ENCODE results near the gene PRDX6. TPM values are rescaled to one million over a fixed set of nuclear protein-coding genes. Genes with fewer than 3 reads are reported as not detected.
"Not testable (repeated sequence)": the region's sequence is repeated elsewhere in the genome, so short reads cannot be mapped to it uniquely, and the experiment has no call there.

PRDX6 gene
- total RNA-seq, 1 donor, result 140 TPM

DNA sequence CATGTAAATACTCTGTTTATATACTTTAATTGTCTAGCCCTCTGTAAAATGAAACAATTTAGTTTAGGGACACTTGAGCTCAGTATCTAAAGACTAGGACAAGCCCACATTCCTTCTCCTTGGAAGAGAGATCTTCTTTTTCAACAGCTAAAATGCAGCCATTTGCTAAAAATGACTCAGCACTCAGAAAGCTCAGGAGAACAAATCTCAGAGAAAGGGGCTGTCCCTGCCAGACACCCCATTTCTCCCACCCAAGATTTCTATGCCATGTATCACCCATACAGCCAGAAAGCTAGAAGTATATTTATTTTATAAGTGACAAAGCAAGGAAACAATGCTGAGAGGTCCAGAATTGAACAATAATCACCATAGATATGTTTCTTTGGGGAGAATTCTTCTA is 23.2 kb upstream of the PRDX6 start:
- TF ChIP-seq, protein P1, sequence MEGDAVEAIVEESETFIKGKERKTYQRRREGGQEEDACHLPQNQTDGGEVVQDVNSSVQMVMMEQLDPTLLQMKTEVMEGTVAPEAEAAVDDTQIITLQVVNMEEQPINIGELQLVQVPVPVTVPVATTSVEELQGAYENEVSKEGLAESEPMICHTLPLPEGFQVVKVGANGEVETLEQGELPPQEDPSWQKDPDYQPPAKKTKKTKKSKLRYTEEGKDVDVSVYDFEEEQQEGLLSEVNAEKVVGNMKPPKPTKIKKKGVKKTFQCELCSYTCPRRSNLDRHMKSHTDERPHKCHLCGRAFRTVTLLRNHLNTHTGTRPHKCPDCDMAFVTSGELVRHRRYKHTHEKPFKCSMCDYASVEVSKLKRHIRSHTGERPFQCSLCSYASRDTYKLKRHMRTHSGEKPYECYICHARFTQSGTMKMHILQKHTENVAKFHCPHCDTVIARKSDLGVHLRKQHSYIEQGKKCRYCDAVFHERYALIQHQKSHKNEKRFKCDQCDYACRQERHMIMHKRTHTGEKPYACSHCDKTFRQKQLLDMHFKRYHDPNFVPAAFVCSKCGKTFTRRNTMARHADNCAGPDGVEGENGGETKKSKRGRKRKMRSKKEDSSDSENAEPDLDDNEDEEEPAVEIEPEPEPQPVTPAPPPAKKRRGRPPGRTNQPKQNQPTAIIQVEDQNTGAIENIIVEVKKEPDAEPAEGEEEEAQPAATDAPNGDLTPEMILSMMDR (IDR thresholded peaks at IDR 0.05; ENCODE audit: extremely low read depth, low read depth, low read length), result no peak
- Histone ChIP-seq H3K79me2 (ENCODE audit: insufficient read depth, low read length) (no peaks in the 10 kb centered on the region), H3K4me2 (ENCODE audit: insufficient read depth, low read length) (no peak overlapping the region), H3K4me3 (ENCODE audit: insufficient read depth, low read length) (no peak overlapping the region), H3K9me3 (ENCODE audit: low read depth, low read length) (no peaks in the 10 kb centered on the region), H3K36me3 (ENCODE audit: insufficient read depth, low read length) (no peaks in the 10 kb centered on the region), H3K27me3 (ENCODE audit: insufficient read depth, low read length) (no peaks in the 10 kb centered on the region), H4K20me1 (ENCODE audit: insufficient read depth, low read length) (no peaks in the 10 kb centered on the region), H3K4me1 (ENCODE audit: insufficient read depth, low read length) (peaks cover 9% of the 10 kb centered on the region), H3K27ac (ENCODE audit: low read depth, low read length) (no peak overlapping the region), H2AFZ (ENCODE audit: low read length) (peak overlapping the region; percentile 71)
- peak; percentile 22 for DNase-seq (ENCODE audit: insufficient read length, low spot score, missing footprints)

DNA sequence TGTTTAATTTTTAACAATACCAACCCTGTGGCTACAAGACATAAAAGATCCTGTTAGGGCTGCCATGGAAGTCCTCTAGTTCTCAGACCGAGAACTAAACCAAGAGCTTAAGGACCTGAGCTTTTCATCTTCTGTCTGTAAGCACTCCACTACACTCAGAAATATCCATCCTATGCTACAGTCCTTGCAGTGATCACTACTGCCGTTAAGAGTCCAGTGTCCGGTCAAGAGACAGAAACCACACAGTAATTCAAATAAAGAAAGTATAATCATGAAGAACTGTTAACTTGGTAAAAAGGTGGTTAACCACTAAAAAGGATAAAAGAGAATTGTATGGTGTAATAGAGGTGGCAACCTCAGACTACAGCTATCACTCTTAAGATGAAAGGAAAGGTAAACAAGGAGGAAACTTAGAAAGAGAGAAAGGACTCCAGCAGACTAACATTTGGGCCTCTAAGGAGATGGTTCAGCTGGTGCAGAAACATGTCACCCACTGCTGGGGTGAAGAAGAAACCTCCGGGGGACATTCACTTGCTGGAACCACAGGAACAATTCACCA is 22.1 kb upstream of the PRDX6 start:
- no peak overlapping the region for H3K4me2 ChIP-seq (ENCODE audit: insufficient read depth, low read length)
- no peaks in the 10 kb centered on the region for H3K9me3 ChIP-seq (ENCODE audit: low read depth, low read length)
- no peak overlapping the region for H3K27ac ChIP-seq (ENCODE audit: low read depth, low read length)
- H3K4me3 ChIP-seq (ENCODE audit: insufficient read depth, low read length), result no peak overlapping the region
- no peaks in the 10 kb centered on the region for H4K20me1 ChIP-seq (ENCODE audit: insufficient read depth, low read length)
- H3K36me3 ChIP-seq (ENCODE audit: insufficient read depth, low read length), result peaks cover 4% of the 10 kb centered on the region
- DNase-seq (ENCODE audit: insufficient read length, low spot score, missing footprints), result no peak
- H3K27me3 ChIP-seq (ENCODE audit: insufficient read depth, low read length), result no peaks in the 10 kb centered on the region
- no peaks in the 10 kb centered on the region for H3K79me2 ChIP-seq (ENCODE audit: insufficient read depth, low read length)
- H2AFZ ChIP-seq (ENCODE audit: low read length), result no peak overlapping the region
- H3K4me1 ChIP-seq (ENCODE audit: insufficient read depth, low read length), result peaks cover 9% of the 10 kb centered on the region
- TF ChIP-seq, protein P1 (IDR thresholded peaks at IDR 0.05; ENCODE audit: extremely low read depth, low read depth, low read length), result no peak

DNA sequence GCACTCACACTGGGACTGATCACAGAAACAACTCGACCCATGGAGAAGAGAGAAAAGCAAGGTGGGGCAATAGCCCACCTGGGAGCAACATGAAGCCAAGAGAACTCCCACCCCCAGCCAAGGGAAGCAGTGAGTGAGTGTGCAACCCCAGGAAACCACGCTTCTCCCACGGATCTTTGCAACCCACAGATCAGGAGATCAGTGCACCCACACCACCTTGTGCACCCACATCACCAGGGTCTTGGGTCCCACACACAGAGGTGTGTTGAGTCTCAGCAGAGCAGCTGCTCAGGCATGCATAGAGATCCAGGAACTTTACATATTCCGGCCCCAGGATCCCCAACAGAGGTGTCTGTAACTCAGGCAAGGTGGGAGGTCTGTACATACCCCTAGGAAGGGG is 17.2 kb upstream of the PRDX6 start:
- Histone ChIP-seq H2AFZ (ENCODE audit: low read length) (no peak overlapping the region), H3K4me2 (ENCODE audit: insufficient read depth, low read length) (no peak overlapping the region), H3K79me2 (ENCODE audit: insufficient read depth, low read length) (peaks cover 5% of the 10 kb centered on the region), H3K27me3 (ENCODE audit: insufficient read depth, low read length) (no peaks in the 10 kb centered on the region), H3K36me3 (ENCODE audit: insufficient read depth, low read length) (peaks cover 12% of the 10 kb centered on the region), H3K9me3 (ENCODE audit: low read depth, low read length) (no peaks in the 10 kb centered on the region), H3K4me3 (ENCODE audit: insufficient read depth, low read length) (no peak overlapping the region), H3K27ac (ENCODE audit: low read depth, low read length) (no peak overlapping the region), H4K20me1 (ENCODE audit: insufficient read depth, low read length) (no peaks in the 10 kb centered on the region), H3K4me1 (ENCODE audit: insufficient read depth, low read length) (no peaks in the 10 kb centered on the region)
- DNase-seq (ENCODE audit: insufficient read length, low spot score, missing footprints), result no peak
- TF ChIP-seq, protein P1 (IDR thresholded peaks at IDR 0.05; ENCODE audit: extremely low read depth, low read depth, low read length), result no peak

DNA sequence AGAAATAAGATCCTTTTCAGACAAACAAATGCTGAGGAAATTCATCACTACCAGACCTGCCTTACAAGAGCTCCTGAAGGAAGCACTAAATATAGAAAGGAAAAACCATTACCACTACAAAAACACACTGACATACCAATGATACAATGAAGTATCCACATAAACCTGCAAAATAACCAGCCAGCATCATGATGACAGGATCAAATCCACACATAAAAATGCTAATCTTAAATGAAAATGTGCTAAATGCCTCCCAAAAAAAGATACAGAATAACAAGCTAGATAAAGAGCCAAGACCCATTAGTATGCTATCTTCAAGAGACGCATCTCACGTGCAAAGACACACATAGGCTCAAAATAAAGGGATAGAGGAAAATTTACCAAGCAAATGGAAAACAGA is 14.5 kb upstream of the PRDX6 start:
- H2AFZ ChIP-seq (ENCODE audit: low read length); H3K4me3 ChIP-seq (ENCODE audit: insufficient read depth, low read length); H3K27ac ChIP-seq (ENCODE audit: low read depth, low read length); DNase-seq (ENCODE audit: insufficient read length, low spot score, missing footprints); H3K4me2 ChIP-seq (ENCODE audit: insufficient read depth, low read length); H3K9me3 ChIP-seq (ENCODE audit: low read depth, low read length); H3K79me2 ChIP-seq (ENCODE audit: insufficient read depth, low read length); H3K27me3 ChIP-seq (ENCODE audit: insufficient read depth, low read length); H3K4me1 ChIP-seq (ENCODE audit: insufficient read depth, low read length); H4K20me1 ChIP-seq (ENCODE audit: insufficient read depth, low read length): not testable (repeated sequence)
- H3K36me3 ChIP-seq (ENCODE audit: insufficient read depth, low read length), result peaks cover 12% of the 10 kb centered on the region

DNA sequence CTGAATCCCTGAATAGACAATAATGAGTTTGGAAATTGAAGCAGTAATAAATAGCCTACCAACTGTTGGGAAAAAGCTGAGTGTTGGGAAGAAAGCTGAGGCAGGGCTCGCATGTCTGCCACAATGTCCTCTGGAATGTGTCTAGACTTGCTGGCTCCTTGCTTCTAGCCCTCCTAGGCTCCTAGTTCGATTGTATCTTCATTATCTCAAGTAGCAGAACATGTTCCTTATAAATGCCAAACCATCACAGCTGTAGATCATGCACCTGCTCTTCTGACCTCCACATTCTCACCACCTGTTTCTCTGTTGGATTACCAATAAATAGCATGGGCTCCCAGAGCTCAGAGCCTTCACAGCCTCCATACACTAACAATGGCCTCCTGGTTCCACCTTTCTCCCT is 12.9 kb upstream of the PRDX6 start:
- DNase-seq (ENCODE audit: insufficient read length, low spot score, missing footprints); H3K79me2 ChIP-seq (ENCODE audit: insufficient read depth, low read length); H3K4me2 ChIP-seq (ENCODE audit: insufficient read depth, low read length); H3K4me1 ChIP-seq (ENCODE audit: insufficient read depth, low read length); H3K9me3 ChIP-seq (ENCODE audit: low read depth, low read length); H3K4me3 ChIP-seq (ENCODE audit: insufficient read depth, low read length); H2AFZ ChIP-seq (ENCODE audit: low read length); H3K27me3 ChIP-seq (ENCODE audit: insufficient read depth, low read length); H4K20me1 ChIP-seq (ENCODE audit: insufficient read depth, low read length); H3K27ac ChIP-seq (ENCODE audit: low read depth, low read length): not testable (repeated sequence)
- peaks cover 12% of the 10 kb centered on the region for H3K36me3 ChIP-seq (ENCODE audit: insufficient read depth, low read length)
